Activated CD4-positive, CD25-positive, alpha-beta regulatory T cell treated with anti-CD3 and anti-CD28 coated beads, Interleukin-2, amount 50 U/mL, for 16 hours (primary cell): ENCODE data around the gene ALDH2.
"Not testable (repeated sequence)": the region's sequence is repeated elsewhere in the genome, so short reads cannot be mapped to it uniquely, and the experiment has no call there.

Experiments used
- DNase-seq: peaks from one replicate; pipeline ENCODE4 v3.0.0-alpha.2; 2020; ENCODE audit warnings: low read depth, low spot score

The ALDH2 gene

DNA sequence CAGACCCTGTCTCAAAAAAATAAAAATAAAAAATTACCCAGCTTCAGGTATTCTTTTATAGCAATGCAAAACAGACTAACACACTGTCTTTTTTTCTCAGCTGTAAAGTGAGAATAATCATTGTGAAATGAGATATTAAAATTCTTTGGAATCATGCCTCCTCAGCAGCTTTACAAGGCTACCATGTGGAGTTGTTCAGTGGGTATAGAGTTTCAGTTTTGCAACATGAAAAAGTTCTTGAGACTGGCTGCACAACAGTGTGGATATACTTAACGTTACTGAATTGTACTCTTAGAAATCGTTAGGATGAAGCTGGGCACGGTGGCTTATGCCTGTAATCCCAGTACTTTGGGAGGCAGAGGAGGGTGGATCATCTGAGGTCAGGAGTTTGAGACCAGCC is 59.6 kb downstream of the ALDH2 start:
- DNase-seq: no peak

DNA sequence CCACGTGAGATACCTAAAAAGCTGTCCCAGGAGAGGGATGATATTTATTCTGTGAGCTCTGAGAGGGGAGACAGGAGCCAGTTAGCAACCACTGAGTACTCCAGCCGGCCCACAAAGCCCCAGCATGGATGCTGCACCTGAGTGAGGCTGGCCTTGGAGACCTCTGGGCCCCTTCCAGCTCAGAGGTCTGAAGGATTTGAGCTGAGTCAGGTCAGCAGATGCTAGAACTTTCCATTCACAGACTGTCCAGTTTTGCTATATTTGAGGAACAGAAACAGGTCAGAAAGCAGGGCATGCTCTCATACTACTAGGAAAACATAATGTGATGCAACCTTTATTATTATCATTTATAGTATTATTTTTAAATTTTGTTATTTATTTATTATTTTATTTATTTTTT is 60.3 kb downstream of the ALDH2 start:
- no peak for DNase-seq

DNA sequence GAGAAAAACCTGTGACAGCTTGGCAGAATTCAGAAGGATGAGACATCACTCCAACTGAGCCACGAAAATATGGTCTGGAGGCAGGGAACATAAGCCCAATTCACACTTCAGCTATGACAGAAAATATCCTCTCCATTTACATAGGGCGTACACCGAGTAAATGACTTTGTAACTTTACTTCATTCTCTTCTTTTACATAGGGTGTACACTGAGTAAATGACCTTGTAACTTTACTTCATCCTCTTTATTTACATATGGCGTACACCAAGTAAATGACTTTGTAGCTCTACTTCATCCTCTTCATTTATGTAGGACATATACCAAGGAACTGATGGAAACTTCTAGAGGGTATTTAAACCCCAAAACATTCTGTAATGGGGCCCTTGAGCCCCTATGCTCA is 61.2 kb downstream of the ALDH2 start:
- no peak for DNase-seq

DNA sequence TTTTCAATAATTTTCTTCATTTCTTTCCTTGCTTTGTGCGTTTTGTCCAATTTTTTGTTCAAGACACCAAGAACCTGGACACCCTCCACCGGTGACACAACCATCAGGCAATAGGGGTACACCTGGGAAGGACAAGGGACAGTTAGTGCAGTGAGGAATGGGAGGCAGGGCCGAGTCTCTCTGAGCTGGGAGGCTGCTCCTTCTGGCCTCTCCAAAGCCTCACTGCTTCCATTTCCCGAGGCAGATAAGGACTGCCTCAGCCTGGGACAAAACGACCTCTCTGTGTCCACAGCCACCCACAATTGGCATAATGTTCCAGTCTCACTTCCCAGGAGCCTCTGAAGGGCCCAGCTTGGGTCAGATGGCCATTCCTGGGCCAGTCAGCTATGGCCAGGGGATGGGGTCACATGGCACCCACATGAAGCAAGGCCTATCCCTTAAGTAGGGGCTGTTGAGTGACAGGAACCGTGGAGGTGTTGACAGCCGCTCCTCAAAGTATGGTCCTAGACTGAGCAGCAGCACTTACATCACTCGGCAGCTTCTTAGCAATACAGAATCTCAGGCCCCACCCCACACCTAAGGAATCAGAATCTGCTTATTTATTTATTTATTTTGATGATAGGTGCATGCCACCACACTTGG is 61.7 kb downstream of the ALDH2 start:
- no peak for DNase-seq

DNA sequence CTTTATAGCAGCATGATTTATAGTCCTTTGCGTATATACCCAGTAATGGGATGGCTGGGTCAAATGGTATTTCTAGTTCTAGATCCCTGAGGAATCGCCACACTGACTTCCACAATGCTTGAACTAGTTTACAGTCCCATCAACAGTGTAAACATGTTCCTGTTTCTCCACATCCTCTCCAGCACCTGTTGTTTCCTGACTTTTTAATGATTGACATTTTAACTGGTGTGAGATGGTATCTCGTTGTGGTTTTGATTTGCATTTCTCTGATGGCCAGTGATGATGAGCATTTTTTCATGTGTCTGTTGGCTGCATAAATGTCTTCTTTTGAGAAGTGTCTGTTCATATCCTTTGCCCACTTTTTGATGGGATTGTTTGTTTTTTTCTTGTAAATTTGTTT is 62.9 kb downstream of the ALDH2 start:
- not testable (repeated sequence) for DNase-seq

DNA sequence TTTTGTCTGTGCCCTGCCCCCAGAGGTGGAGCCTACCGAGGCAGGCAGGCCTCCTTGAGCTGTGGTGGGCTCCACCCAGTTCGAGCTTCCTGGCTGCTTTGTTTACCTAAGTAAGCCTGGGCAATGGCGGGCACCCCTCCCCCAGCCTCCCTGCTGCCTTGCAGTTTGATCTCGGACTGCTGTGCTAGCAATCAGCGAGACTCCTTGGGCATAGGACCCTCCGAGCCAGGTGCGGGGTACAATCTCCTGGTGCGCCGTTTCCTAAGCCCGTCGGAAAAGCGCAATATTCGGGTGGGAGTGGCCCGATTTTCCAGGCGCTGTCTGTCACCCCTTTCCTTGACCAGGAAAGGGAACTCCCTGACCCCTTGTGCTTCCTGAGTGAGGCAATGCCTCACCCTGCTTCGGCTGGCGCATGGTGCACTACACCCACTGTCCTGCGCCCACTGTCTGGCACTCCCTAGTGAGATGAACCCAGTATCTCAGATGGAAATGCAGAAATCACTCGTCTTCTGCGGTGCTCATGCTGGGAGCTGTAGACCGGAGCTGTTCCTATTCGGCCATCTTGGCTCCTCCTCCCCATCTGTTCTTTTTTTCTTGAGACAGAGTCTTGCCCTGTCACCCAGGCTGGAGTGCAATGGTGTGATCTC is 68.1 kb downstream of the ALDH2 start:
- not testable (repeated sequence) for DNase-seq

DNA sequence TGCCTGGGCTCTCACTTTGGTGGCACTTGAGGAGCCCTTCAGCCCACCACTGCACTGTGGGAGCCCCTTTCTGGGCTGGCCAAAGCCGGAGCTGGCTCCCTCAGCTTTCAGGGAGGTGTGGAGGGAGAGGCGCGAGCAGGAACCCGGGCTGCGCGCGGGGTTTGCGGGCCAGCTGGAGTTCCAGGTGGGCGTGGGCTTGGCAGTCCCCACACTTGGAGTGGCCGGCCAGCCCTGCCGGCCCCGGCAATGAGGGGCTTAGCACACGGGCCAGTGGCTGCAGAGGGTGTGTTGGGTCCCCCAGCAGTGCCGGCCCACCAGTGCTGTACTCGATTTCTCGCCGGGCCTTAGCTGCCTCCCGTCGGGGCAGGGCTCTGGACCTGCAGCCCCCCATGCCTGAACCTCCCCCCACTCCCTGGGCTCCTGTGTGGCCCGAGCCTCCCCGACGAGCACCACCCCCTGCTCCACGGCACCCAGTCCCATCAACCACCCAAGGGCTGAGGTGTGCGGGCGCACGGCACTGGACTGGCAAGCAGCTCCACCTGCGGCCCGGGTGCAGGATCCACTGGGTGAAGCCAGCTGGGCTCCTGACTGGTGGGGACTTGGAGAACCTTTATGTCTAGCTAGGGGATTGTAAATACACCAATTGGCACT is 68.9 kb downstream of the ALDH2 start:
- DNase-seq: not testable (repeated sequence)

DNA sequence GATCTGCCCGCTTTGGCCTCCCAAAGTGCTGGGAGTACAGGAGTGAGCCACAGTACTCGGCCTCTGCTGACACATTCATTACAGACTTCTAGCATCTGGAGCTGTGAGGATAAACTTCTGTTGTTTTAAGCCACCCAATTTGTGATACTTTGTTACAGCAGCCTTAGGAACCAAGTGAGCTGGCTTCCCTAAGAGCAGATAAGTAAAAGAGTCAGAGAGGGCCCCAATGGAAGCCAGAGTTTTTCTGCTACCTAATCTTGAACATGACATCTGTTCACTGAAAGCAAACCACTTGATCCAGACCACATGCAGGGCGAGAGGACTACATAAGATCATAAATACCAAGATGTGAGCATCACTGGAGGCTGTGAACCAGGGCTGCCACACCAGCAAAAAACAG is 71.6 kb downstream of the ALDH2 start:
- DNase-seq: no peak

DNA sequence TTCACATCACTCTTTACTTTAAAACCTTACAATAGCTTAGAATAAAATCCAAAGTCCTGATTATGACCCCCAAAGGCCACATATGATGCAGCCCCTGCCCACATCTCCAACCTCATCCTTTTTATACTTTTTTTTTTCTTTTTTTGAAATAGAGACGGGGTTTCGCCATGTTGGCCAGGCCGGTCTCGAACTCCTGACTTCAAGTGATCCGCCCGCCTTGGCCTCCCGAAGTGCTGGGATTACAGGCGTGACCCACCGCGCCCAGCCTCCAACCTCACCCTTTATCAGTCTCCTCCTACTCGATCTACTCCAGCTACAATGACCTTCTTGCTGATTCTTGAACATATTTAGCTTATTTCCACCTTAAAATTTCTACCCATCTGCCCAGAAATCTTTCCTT is 74.1 kb downstream of the ALDH2 start:
- no peak for DNase-seq

DNA sequence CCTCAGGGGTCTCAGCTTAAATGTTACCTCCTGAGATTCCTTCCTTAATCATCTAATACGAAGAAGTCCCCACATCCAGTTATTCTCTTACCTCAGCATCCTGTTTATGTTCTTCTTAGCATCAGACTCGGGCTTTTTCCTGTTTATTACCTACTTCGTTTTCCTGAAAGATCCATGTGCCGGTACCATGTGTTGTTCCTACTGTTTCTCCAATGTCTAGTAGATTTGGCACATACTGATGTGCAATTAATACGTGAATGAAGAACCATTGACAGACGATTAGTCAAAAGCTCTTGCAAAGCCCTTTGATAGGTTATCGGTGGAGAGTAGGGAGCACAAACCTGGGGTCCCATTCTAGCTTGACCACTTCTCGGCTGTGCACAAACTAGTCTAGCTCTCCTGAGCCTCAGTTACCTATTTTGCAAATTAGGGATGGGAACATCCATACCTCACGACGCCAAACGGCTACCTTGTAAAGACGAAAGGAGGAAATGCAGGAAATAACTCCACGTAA is 74.6 kb downstream of the ALDH2 start:
- DNase-seq: no peak

DNA sequence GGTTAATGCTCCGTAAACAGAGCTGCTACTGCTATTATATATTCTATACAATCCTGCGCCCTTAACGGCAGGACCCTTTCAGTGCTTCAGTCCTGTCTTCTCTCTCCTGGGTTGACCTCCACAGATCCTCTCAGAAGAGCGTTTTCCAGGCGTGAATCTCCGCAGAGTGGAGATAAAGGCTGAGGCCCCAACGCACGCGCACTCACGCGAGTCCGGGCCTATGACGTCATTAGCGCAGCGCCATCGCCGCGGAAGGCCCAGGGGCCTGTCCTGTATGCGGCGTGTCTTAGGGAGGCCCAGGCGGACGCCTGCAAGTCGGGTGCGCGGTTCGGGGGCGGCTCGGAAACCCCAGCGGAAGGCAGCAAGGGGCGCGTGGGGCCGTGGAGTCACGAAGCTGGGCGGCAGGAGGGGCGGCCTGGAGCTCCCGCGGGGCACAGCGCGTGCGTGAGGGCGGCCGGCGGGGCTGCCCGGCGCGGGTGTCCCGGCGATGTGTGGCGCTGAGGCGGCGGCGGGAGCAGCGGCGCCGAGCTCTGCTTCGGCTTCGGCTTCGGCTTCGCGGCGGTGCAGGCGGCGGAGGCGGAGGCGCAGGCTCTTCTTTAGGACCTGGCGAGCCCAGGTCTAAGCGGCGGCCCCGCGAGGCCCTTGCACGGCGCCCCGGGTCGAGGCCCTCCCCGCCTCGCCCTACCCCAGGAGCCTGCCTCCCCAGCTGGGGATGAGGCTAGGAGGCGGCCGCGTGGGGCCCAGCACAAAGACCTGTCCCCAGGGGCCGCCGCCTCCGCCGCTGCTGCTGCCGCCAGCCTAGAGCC is 75.2 kb downstream of the ALDH2 start, which contains the start of gene MAPKAPK5:
Gene MAPKAPK5, plus strand, starts transcription at position 479 of the 806 bp plus-strand sequence. CDS start 506 bp downstream, outside the sequence.
- peak; percentile 94 for DNase-seq

DNA sequence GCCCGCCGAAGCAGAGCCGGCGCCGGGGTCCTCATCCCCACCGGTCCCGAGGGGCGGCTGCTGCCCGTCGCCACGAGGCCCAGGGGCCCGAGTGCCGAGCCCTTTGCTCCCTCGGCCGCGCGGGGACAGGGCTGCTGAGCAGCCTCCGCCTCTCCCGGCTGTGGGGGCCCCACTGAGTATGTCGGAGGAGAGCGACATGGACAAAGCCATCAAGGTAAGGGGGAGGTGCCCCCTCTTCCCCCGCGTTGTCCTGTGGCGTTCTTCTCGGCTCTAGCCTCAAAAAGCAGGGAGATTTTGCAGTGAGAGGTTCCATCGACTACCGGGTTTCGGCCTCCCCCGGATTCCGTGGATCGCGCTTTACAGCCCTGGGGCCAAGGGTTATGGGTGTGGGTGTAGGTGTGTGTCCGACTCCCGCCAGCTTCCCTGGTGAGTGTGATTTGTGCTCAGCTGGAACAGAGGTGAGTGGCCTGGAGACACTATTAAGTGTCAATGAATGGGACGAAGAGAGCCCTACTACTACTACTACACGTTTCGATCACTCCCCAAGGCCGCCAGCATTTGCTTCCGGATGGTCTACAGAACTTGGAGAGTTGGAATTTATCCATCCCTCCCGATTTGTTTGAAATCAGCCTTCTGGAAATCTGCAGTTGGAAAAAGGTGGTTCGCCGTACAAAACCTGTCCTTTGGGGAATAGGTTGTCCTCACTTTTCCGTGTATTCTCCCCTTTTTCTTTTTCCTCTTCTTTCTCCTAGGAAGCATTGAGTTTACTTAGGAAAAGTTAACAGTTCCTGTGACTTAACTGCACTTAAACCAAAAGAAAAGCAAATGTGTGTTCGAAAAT is 76.0 kb downstream of the ALDH2 start:
- no peak for DNase-seq

DNA sequence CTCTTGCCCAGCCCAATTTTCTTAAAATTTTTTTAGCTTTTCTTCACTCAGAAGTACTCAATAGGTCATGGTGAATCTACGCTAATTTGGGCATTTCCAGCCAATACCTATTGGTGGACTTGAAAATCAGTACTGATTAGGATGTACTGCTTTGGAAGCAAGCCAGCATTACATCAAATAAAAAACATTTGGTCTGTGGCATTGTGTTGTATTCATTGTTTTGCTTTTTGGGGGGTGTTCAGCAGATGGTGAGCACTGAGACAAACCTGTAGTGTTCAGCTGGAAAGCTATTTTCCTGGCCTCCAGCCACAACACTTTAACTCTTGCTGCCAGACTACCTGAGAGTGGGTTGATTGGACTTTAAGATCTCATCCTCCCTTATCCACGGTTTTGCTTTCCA is 79.3 kb downstream of the ALDH2 start:
- no peak for DNase-seq

DNA sequence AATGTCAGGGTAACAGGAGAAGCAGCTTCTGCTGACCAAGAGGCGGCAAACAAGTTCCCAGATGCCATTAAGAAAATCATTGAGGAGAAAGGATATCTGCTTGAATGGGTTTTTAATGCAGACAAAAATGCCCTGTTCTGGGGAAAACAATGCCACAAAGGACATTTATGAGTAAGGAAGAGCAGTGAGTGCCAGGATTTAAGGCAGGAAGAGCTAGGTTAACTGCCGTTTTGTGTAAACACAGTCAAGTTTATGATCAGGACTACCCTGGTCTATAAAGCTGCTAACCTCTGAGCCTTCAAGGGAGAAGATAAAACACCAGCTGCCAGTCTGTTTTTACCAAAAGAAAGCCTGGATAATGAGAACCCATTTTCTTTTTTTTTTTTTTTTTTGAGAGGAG is 83.8 kb downstream of the ALDH2 start:
- no peak for DNase-seq

DNA sequence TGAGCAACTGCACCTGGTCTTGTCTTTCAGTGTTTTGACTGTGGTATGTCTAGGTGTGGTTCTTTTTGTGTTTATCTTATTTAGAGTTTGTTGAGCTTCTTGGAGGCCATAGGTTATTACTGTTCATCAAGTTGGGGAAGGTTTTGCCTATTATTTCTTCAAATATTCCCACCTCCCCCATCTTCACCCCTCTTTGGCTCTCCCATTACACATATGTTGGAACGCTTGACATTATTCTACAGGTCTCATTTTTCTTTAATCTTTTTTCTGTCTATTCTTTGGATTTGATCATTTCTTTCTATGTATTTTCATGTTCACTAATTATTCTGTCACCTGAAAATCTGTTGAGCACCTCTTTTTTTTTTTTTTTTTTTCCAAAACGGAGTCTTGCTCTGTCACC is 91.5 kb downstream of the ALDH2 start:
- DNase-seq: no peak

DNA sequence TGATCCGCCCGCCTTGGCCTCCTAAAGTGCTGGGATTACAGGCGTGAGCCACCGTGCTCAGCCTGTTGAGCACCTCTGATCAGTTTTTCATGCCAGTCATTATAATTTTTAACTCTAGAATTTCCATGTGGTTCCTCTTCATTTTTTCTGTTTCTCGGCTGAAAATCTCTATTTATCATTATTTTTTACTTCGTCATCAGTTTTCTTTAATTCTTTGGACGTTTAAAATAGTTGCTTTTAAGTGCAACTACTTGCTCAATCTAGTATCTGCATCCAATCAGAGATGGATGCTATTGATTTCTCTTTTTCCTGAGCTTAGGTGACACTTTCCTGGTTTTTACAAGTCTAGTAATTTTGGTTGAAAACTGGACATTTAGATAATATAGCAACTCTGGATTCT is 92.0 kb downstream of the ALDH2 start:
- no peak for DNase-seq

DNA sequence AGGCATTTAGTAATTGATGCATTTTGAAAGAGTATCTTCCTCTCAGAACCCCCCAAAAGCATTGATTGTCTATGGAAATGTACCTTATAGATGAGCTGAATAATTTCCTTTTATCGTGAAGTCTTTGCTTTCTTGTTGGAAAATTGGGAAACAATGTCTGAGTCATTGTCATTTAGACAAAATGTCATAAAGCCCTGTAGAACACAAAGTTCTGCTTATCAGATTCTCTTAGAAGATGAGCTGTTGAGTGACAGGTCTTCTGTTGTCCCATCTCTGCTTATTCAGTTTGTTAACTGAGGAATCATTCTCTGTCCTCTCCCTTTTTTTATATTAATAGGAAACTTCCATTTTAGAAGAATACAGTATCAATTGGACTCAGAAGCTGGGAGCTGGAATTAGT is 98.2 kb downstream of the ALDH2 start:
- no peak for DNase-seq
